GM23338 (cell line): ENCODE measurements around the gene ZNF444. TPM values are rescaled to one million over a fixed set of nuclear protein-coding genes. Genes with fewer than 3 reads are reported as not detected.

ENCODE experiments used
- ATAC-seq: fragments of 200-7000 bp; cut with Tn5 transposase; 3 replicates; pipeline ENCODE4 v1.9.1; 2020
- DNase-seq: peaks from one replicate; pipeline ENCODE4 v3.0.0-alpha.2; 2015; ENCODE audit warnings: low spot score
- H2AFZ ChIP-seq: fragments of 200-600 bp; sonication (generic); 2 replicates; pipeline ENCODE4 v1.8.0; 2016; ENCODE audit warnings: antibody characterized with exemption, mild to moderate bottlenecking, moderate library complexity
- H3F3A ChIP-seq: fragments of 200-600 bp; sonication (generic); replicated peaks from 2 replicates; pipeline ENCODE4 v1.8.0; 2017; ENCODE audit warnings: antibody characterized with exemption, mixed run types, low read depth
- H3K27ac ChIP-seq: fragments of 200-600 bp; sonication (generic); 2 replicates; pipeline ENCODE4 v1.6.1; 2016; ENCODE audit warnings: low read depth
- H3K27me3 ChIP-seq: fragments of 200-600 bp; sonication (generic); 2 replicates; pipeline ENCODE4 v1.8.0; 2016; ENCODE audit warnings: mild to moderate bottlenecking, mixed run types, moderate library complexity; ENCODE audit not compliant: insufficient read depth
- H3K36me3 ChIP-seq: fragments of 200-600 bp; sonication (generic); 2 replicates; pipeline ENCODE4 v1.8.0; 2016; ENCODE audit warnings: mild to moderate bottlenecking; ENCODE audit not compliant: insufficient read depth
- H3K4me1 ChIP-seq: fragments of 200-600 bp; sonication (generic); 2 replicates; pipeline ENCODE4 v1.8.0; 2016; ENCODE audit warnings: mild to moderate bottlenecking, moderate library complexity; ENCODE audit not compliant: insufficient read depth
- H3K4me2 ChIP-seq: fragments of 200-600 bp; sonication (generic); 2 replicates; pipeline ENCODE4 v1.7.1; 2017; ENCODE audit warnings: mixed run types
- H3K4me3 ChIP-seq: fragments of 200-600 bp; sonication (generic); 2 replicates; pipeline ENCODE4 v1.6.1; 2016; ENCODE audit warnings: mixed run types
- H3K79me2 ChIP-seq: fragments of 200-600 bp; sonication (generic); replicated peaks from 2 replicates; pipeline ENCODE4 v1.8.0; 2017; ENCODE audit warnings: mild to moderate bottlenecking; ENCODE audit not compliant: insufficient read depth
- H3K9me2 ChIP-seq: fragments of 200-600 bp; sonication (generic); 2 replicates; pipeline ENCODE4 v1.8.0; 2017; ENCODE audit not compliant: insufficient read depth
- H4K20me1 ChIP-seq: fragments of 200-600 bp; sonication (generic); replicated peaks from 2 replicates; pipeline ENCODE4 v1.8.0; 2017; ENCODE audit warnings: mild to moderate bottlenecking; ENCODE audit not compliant: insufficient read depth
- H3K27ac Mint-ChIP-seq: 2 replicates; pipeline ENCODE4 v1.8.0; 2020; ENCODE audit warnings: inconsistent platforms, mild to moderate bottlenecking, moderate library complexity, mixed read lengths
- H3K27me3 Mint-ChIP-seq: 3 replicates; pipeline ENCODE4 v1.8.0; 2022; ENCODE audit warnings: low read depth, mild to moderate bottlenecking, moderate library complexity, mixed read lengths, inconsistent platforms; ENCODE audit not compliant: insufficient read depth, poor library complexity
- H3K36me3 Mint-ChIP-seq: 3 replicates; pipeline ENCODE4 v1.8.0; 2021; ENCODE audit warnings: low read depth, mild to moderate bottlenecking, inconsistent platforms, moderate library complexity, mixed read lengths
- H3K4me1 Mint-ChIP-seq: 3 replicates; pipeline ENCODE4 v1.8.0; 2020; ENCODE audit warnings: mild to moderate bottlenecking, inconsistent platforms, mixed read lengths
- H3K4me3 Mint-ChIP-seq: 3 replicates; pipeline ENCODE4 v1.8.0; 2021; ENCODE audit warnings: moderate library complexity, mild to moderate bottlenecking, inconsistent platforms, mixed read lengths
- H3K9me3 Mint-ChIP-seq: 3 replicates; pipeline ENCODE4 v1.8.0; 2020; ENCODE audit warnings: moderate library complexity, mild to moderate bottlenecking, inconsistent platforms, mixed read lengths
- CREB1 ChIP-seq: fragments of 250-450 bp; sonication (Bioruptor Pico); IDR thresholded peaks from 2 replicates; pipeline ENCODE4 v1.5.0; 2020; ENCODE audit warnings: low read depth, mild to moderate bottlenecking, moderate library complexity
- CTCF ChIP-seq, 2 experiments: fragments of 200-600 bp in 1 of 2; sonication (generic) in 1 of 2; conservative IDR thresholded peaks; 2 replicates each; pipeline versions ENCODE4 v1.5.1 to v1.6.1; 2016 to 2017; ENCODE audit warnings: antibody characterized with exemption in 2 of 2, low read depth in 2 of 2, mild to moderate bottlenecking in 2 of 2, moderate library complexity in 1 of 2
- EZH2phosphoT487 ChIP-seq: fragments of 200-600 bp; sonication (generic); IDR thresholded peaks from one replicate; pipeline ENCODE4 v1.8.1; 2018; ENCODE audit warnings: antibody characterized with exemption; ENCODE audit not compliant: unreplicated experiment
- JUNB ChIP-seq: IDR thresholded peaks from one replicate; pipeline ENCODE4 v1.6.1; 2016; ENCODE audit warnings: antibody characterized with exemption; ENCODE audit not compliant: unreplicated experiment
- NANOG ChIP-seq: IDR thresholded peaks from 2 replicates; pipeline ENCODE4 v1.6.1; 2016; ENCODE audit warnings: antibody characterized with exemption, borderline replicate concordance
- POLR2AphosphoS5 ChIP-seq: IDR thresholded peaks from 2 replicates; pipeline ENCODE4 v1.6.1; 2016; ENCODE audit warnings: antibody characterized with exemption, low read depth
- STAT1 ChIP-seq: IDR thresholded peaks from one replicate; pipeline ENCODE4 v1.6.1; 2016; ENCODE audit warnings: antibody characterized with exemption; ENCODE audit not compliant: unreplicated experiment
- ZNF114 ChIP-seq: fragments of 250-450 bp; sonication (Bioruptor Pico); IDR thresholded peaks from 2 replicates; pipeline ENCODE4 v1.5.0; 2020; ENCODE audit warnings: mild to moderate bottlenecking, moderate library complexity
- ZNF462 ChIP-seq: fragments of 250-450 bp; sonication (Bioruptor Pico); IDR thresholded peaks from 2 replicates; pipeline ENCODE4 v1.5.0; 2020; ENCODE audit warnings: mild to moderate bottlenecking, moderate library complexity
- polyA plus RNA-seq: library from polyadenylated mRNA; unstranded; fragments of >200 nt; fragmentation: Nextera tagmentation; extraction: Ambion mirVana; gene quantifications from 2 replicates; pipeline ENCODE4 v1.2.1, GENCODE V29; 2016
- total RNA-seq: library from RNA; depleted of rRNA; stranded (reverse); fragments of >200 nt; shearing (Covaris generic); gene quantifications from 2 replicates; pipeline ENCODE4 v1.2.3, GENCODE V29; 2014
- TF ChIP-seq, protein P1 (sequence below): IDR thresholded peaks from one replicate; pipeline ENCODE4 v1.6.1; 2018; ENCODE audit warnings: antibody characterized with exemption; ENCODE audit not compliant: unreplicated experiment

Gene ZNF444
- total and polyA plus RNA-seq, 2 experiments from 2014 or later = 25.1 to 58.5 TPM

- Mint-ChIP-seq H3K4me3 (no peak overlapping the region), H3K36me3 (peaks cover 13% of the 10 kb centered on the region), H3K27ac (no peak overlapping the region), H3K27me3 (peaks cover 27% of the 10 kb centered on the region), H3K4me1 (peaks cover 25% of the 10 kb centered on the region), H3K9me3 (no peaks in the 10 kb centered on the region; the same call in 2 of the 3 replicates)
- Histone ChIP-seq H3K4me2 (no peak overlapping the region), H4K20me1 (peaks cover 15% of the 10 kb centered on the region), H3K4me3 (no peak overlapping the region), H3K27ac (no peak overlapping the region), H3K36me3 (peaks cover 4% of the 10 kb centered on the region; the same call in 1 of the 2 replicates), H3K79me2 (peaks cover 70% of the 10 kb centered on the region), H3K9me2 (no peaks in the 10 kb centered on the region), H3F3A (0 out of 2 replicates have a peak, but pooled peaks cover 3% of the 10 kb centered on the region), H3K27me3 (no peaks in the 10 kb centered on the region), H3K4me1 (peaks cover 11% of the 10 kb centered on the region), H2AFZ (no peak overlapping the region)
- ATAC-seq = no peak
- TF ChIP-seq STAT1 (no peak), ZNF114 (no peak), CREB1 (CRISPR knock-in tag) (no peak), NANOG (no peak), POLR2AphosphoS5 (no peak), EZH2phosphoT487 (no peak), CTCF (conservative IDR thresholded peaks at IDR 0.05; ENCODE audit: low read depth in 2 of 2) (no peak), JUNB (no peak), ZNF462 (CRISPR knock-in tag) (no peak)
- TF ChIP-seq, protein P1, sequence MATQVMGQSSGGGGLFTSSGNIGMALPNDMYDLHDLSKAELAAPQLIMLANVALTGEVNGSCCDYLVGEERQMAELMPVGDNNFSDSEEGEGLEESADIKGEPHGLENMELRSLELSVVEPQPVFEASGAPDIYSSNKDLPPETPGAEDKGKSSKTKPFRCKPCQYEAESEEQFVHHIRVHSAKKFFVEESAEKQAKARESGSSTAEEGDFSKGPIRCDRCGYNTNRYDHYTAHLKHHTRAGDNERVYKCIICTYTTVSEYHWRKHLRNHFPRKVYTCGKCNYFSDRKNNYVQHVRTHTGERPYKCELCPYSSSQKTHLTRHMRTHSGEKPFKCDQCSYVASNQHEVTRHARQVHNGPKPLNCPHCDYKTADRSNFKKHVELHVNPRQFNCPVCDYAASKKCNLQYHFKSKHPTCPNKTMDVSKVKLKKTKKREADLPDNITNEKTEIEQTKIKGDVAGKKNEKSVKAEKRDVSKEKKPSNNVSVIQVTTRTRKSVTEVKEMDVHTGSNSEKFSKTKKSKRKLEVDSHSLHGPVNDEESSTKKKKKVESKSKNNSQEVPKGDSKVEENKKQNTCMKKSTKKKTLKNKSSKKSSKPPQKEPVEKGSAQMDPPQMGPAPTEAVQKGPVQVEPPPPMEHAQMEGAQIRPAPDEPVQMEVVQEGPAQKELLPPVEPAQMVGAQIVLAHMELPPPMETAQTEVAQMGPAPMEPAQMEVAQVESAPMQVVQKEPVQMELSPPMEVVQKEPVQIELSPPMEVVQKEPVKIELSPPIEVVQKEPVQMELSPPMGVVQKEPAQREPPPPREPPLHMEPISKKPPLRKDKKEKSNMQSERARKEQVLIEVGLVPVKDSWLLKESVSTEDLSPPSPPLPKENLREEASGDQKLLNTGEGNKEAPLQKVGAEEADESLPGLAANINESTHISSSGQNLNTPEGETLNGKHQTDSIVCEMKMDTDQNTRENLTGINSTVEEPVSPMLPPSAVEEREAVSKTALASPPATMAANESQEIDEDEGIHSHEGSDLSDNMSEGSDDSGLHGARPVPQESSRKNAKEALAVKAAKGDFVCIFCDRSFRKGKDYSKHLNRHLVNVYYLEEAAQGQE = no peak
- DNase-seq = no peak
These were observed 38.0 kb upstream of the ZNF444 start for GRCh38 chr19:56103027-56103614.
